Karpas-422 (cell line): Measurements from ENCODE around the gene MICALL1. TPM values are rescaled to one million over a fixed set of nuclear protein-coding genes. Genes with fewer than 3 reads are reported as not detected.

Experiments used
- DNase-seq: peaks from one replicate; pipeline ENCODE4 v3.0.0-alpha.2; 2015
- H2AFZ ChIP-seq: fragments of 200-600 bp; sonication (generic); 2 replicates; pipeline ENCODE4 v1.6.1; 2014; ENCODE audit warnings: antibody characterized with exemption, low read length, mixed read lengths
- H3K27ac ChIP-seq: fragments of 200-600 bp; sonication (generic); 2 replicates; pipeline ENCODE4 v1.5.1; 2014; ENCODE audit warnings: mild to moderate bottlenecking, low read length, moderate library complexity
- H3K27me3 ChIP-seq: fragments of 200-600 bp; sonication (generic); 2 replicates; pipeline ENCODE4 v1.6.1; 2014; ENCODE audit warnings: low read length, mixed read lengths
- H3K36me3 ChIP-seq: fragments of 200-600 bp; sonication (generic); 2 replicates; pipeline ENCODE4 v1.6.1; 2014; ENCODE audit warnings: low read length, mixed read lengths; ENCODE audit not compliant: insufficient read depth
- H3K4me1 ChIP-seq: fragments of 200-600 bp; sonication (generic); 2 replicates; pipeline ENCODE4 v1.6.1; 2014; ENCODE audit warnings: mild to moderate bottlenecking, low read length, mixed read lengths
- H3K4me2 ChIP-seq: fragments of 200-600 bp; sonication (generic); 2 replicates; pipeline ENCODE4 v1.6.1; 2014; ENCODE audit warnings: low read length, low read depth, mild to moderate bottlenecking; ENCODE audit not compliant: poor library complexity, severe bottlenecking
- H3K4me3 ChIP-seq: fragments of 200-600 bp; sonication (generic); 2 replicates; pipeline ENCODE4 v1.5.1; 2014; ENCODE audit warnings: mild to moderate bottlenecking, antibody characterized with exemption, low read length, mixed read lengths
- H3K79me2 ChIP-seq: fragments of 200-600 bp; sonication (generic); 2 replicates; pipeline ENCODE4 v1.6.1; 2014; ENCODE audit warnings: mild to moderate bottlenecking, low read length, mixed read lengths
- H3K9ac ChIP-seq: fragments of 200-600 bp; sonication (generic); 2 replicates; pipeline ENCODE4 v1.6.0; 2014; ENCODE audit warnings: low read length
- H3K9me2 ChIP-seq: fragments of 200-600 bp; sonication (generic), shearing (Covaris generic); replicated peaks from 2 replicates; pipeline ENCODE4 v1.6.0; 2014; ENCODE audit warnings: mild to moderate bottlenecking, low read length, moderate library complexity; ENCODE audit not compliant: insufficient read depth
- H3K9me3 ChIP-seq: fragments of 300-700, 200-600 bp; sonication (generic); 2 replicates; pipeline ENCODE4 v1.6.1; 2014; ENCODE audit warnings: low read length, mixed read lengths
- H4K20me1 ChIP-seq: fragments of 200-600 bp; sonication (generic); 2 replicates; pipeline ENCODE4 v1.6.1; 2014; ENCODE audit warnings: mild to moderate bottlenecking, antibody characterized with exemption, low read length, low read depth; ENCODE audit not compliant: insufficient read depth
- total RNA-seq: library from RNA; depleted of rRNA; stranded (reverse); fragments of >200 nt; shearing (Covaris generic); gene quantifications from 2 replicates; pipeline ENCODE4 v1.2.3, GENCODE V29; 2014; ENCODE audit warnings: low replicate concordance

The MICALL1 gene
- total RNA-seq, 1 experiment from 2014 or later: 14.3 TPM

GRCh38 chr22:37930270-37930951 is 24.3 kb downstream of the MICALL1 start:
- H3K4me2 ChIP-seq: peak overlapping the region; percentile 57
- no peak overlapping the region for H2AFZ ChIP-seq
- peak overlapping the region; percentile 37; the same call in 1 of the 2 replicates for H3K9ac ChIP-seq
- H3K79me2 ChIP-seq: no peaks in the 10 kb centered on the region
- H3K9me3 ChIP-seq: no peaks in the 10 kb centered on the region
- H4K20me1 ChIP-seq: 0 out of 2 replicates have a peak, but pooled peaks cover 5% of the 10 kb centered on the region
- peak; percentile 76 for DNase-seq
- peak overlapping the region; percentile 90 for H3K27ac ChIP-seq
- H3K4me1 ChIP-seq: peaks cover 48% of the 10 kb centered on the region
- no peak overlapping the region for H3K4me3 ChIP-seq
- H3K27me3 ChIP-seq: no peaks in the 10 kb centered on the region
- no peaks in the 10 kb centered on the region for H3K9me2 ChIP-seq
- H3K36me3 ChIP-seq: peaks cover 6% of the 10 kb centered on the region

GRCh38 chr22:37930952-37931440 is 24.9 kb downstream of the MICALL1 start:
- Histone ChIP-seq H3K9ac (peak overlapping the region; percentile 37; the same call in 1 of the 2 replicates), H4K20me1 (0 out of 2 replicates have a peak, but pooled peaks cover 5% of the 10 kb centered on the region), H3K4me1 (peaks cover 48% of the 10 kb centered on the region), H3K27me3 (no peaks in the 10 kb centered on the region), H3K79me2 (no peaks in the 10 kb centered on the region), H3K4me2 (peak overlapping the region; percentile 57), H3K36me3 (peaks cover 6% of the 10 kb centered on the region), H3K9me3 (no peaks in the 10 kb centered on the region), H2AFZ (no peak overlapping the region), H3K9me2 (no peaks in the 10 kb centered on the region), H3K27ac (peak overlapping the region; percentile 90), H3K4me3 (no peak overlapping the region)
- no peak for DNase-seq

GRCh38 chr22:37931893-37932389 is 25.8 kb downstream of the MICALL1 start:
- Histone ChIP-seq H3K9me3 (no peaks in the 10 kb centered on the region), H3K9me2 (no peaks in the 10 kb centered on the region), H2AFZ (no peak overlapping the region), H3K4me2 (peak overlapping the region; percentile 57), H3K4me3 (peak overlapping the region; percentile 37; the same call in 1 of the 2 replicates), H3K79me2 (no peaks in the 10 kb centered on the region), H3K9ac (peak overlapping the region; percentile 37), H3K36me3 (peaks cover 6% of the 10 kb centered on the region; the same call in 1 of the 2 replicates), H4K20me1 (0 out of 2 replicates have a peak, but pooled peaks cover 5% of the 10 kb centered on the region), H3K27me3 (no peaks in the 10 kb centered on the region), H3K27ac (peak overlapping the region; percentile 90), H3K4me1 (peaks cover 48% of the 10 kb centered on the region)
- DNase-seq: peak; percentile 76

- no peaks in the 10 kb centered on the region for H3K27me3 ChIP-seq
- peak overlapping the region; percentile 37; the same call in 1 of the 2 replicates for H3K4me3 ChIP-seq
- peak overlapping the region; percentile 37 for H3K9ac ChIP-seq
- 0 out of 2 replicates have a peak, but pooled peaks cover 5% of the 10 kb centered on the region for H4K20me1 ChIP-seq
- H3K9me3 ChIP-seq: no peaks in the 10 kb centered on the region
- no peaks in the 10 kb centered on the region for H3K9me2 ChIP-seq
- H2AFZ ChIP-seq: no peak overlapping the region
- H3K4me2 ChIP-seq: peak overlapping the region; percentile 57
- peak overlapping the region; percentile 90 for H3K27ac ChIP-seq
- peaks cover 6% of the 10 kb centered on the region; the same call in 1 of the 2 replicates for H3K36me3 ChIP-seq
- H3K79me2 ChIP-seq: no peaks in the 10 kb centered on the region
- no peak for DNase-seq
- peaks cover 48% of the 10 kb centered on the region for H3K4me1 ChIP-seq
Observed at GRCh38 chr22:37932401-37932800, 26.3 kb downstream of the MICALL1 start.

- H3K36me3 ChIP-seq: peaks cover 6% of the 10 kb centered on the region; the same call in 1 of the 2 replicates
- peak overlapping the region; percentile 90 for H3K27ac ChIP-seq
- DNase-seq: no peak
- 0 out of 2 replicates have a peak, but pooled peaks cover 5% of the 10 kb centered on the region for H4K20me1 ChIP-seq
- no peaks in the 10 kb centered on the region for H3K27me3 ChIP-seq
- H3K9me2 ChIP-seq: no peaks in the 10 kb centered on the region
- H3K4me2 ChIP-seq: no peak overlapping the region
- no peak overlapping the region for H2AFZ ChIP-seq
- peaks cover 48% of the 10 kb centered on the region for H3K4me1 ChIP-seq
- no peak overlapping the region for H3K4me3 ChIP-seq
- H3K9me3 ChIP-seq: no peaks in the 10 kb centered on the region
- no peaks in the 10 kb centered on the region for H3K79me2 ChIP-seq
- no peak overlapping the region for H3K9ac ChIP-seq
Observed at GRCh38 chr22:37932821-37933578, 26.9 kb downstream of the MICALL1 start.

GRCh38 chr22:37933711-37934376 is 27.7 kb downstream of the MICALL1 start:
- peaks cover 48% of the 10 kb centered on the region for H3K4me1 ChIP-seq
- no peak overlapping the region for H2AFZ ChIP-seq
- H3K4me2 ChIP-seq: no peak overlapping the region
- H3K9me3 ChIP-seq: no peaks in the 10 kb centered on the region
- no peak overlapping the region for H3K4me3 ChIP-seq
- 0 out of 2 replicates have a peak, but pooled peaks cover 5% of the 10 kb centered on the region for H4K20me1 ChIP-seq
- DNase-seq: peak; percentile 93
- no peaks in the 10 kb centered on the region for H3K9me2 ChIP-seq
- H3K9ac ChIP-seq: peak overlapping the region; percentile 35
- 0 out of 2 replicates have a peak overlapping the region, but pooled peaks have one; percentile 90 for H3K27ac ChIP-seq
- no peaks in the 10 kb centered on the region for H3K27me3 ChIP-seq
- H3K79me2 ChIP-seq: no peaks in the 10 kb centered on the region
- H3K36me3 ChIP-seq: peaks cover 6% of the 10 kb centered on the region; the same call in 1 of the 2 replicates

GRCh38 chr22:37940698-37941376 is 34.7 kb downstream of the MICALL1 start:
- Histone ChIP-seq H3K9ac (no peak overlapping the region), H3K36me3 (0 out of 2 replicates have a peak, but pooled peaks cover 4% of the 10 kb centered on the region), H3K4me1 (no peaks in the 10 kb centered on the region), H3K9me2 (no peaks in the 10 kb centered on the region), H2AFZ (no peak overlapping the region), H3K27ac (no peak overlapping the region), H4K20me1 (no peaks in the 10 kb centered on the region), H3K4me3 (no peak overlapping the region), H3K9me3 (no peaks in the 10 kb centered on the region), H3K4me2 (no peak overlapping the region), H3K27me3 (no peaks in the 10 kb centered on the region), H3K79me2 (no peaks in the 10 kb centered on the region)
- peak; percentile 55 for DNase-seq
